ENCODE results near the gene WDFY3.

- TF ChIP-seq, protein P1, sequence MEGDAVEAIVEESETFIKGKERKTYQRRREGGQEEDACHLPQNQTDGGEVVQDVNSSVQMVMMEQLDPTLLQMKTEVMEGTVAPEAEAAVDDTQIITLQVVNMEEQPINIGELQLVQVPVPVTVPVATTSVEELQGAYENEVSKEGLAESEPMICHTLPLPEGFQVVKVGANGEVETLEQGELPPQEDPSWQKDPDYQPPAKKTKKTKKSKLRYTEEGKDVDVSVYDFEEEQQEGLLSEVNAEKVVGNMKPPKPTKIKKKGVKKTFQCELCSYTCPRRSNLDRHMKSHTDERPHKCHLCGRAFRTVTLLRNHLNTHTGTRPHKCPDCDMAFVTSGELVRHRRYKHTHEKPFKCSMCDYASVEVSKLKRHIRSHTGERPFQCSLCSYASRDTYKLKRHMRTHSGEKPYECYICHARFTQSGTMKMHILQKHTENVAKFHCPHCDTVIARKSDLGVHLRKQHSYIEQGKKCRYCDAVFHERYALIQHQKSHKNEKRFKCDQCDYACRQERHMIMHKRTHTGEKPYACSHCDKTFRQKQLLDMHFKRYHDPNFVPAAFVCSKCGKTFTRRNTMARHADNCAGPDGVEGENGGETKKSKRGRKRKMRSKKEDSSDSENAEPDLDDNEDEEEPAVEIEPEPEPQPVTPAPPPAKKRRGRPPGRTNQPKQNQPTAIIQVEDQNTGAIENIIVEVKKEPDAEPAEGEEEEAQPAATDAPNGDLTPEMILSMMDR (IDR thresholded peaks at IDR 0.05): no peak
- TF ChIP-seq POLR2A (IDR thresholded peaks at IDR 0.05) (no peak), EP300 (IDR thresholded peaks at IDR 0.05) (no peak)
These were observed 38.4 kb downstream of the WDFY3 start for GRCh38 chr4:84928089-84928488.

Measured in sigmoid colon (tissue), 4 donors.